ENCODE results near the gene PLP1. TPM values are rescaled to one million over a fixed set of nuclear protein-coding genes. Genes with fewer than 3 reads are reported as not detected.
"Not testable (repeated sequence)": the region's sequence is repeated elsewhere in the genome, so short reads cannot be mapped to it uniquely, and the experiment has no call there.

PLP1 gene
- total RNA-seq, 1 donor from 2014 or later: 9.6 TPM

DNA sequence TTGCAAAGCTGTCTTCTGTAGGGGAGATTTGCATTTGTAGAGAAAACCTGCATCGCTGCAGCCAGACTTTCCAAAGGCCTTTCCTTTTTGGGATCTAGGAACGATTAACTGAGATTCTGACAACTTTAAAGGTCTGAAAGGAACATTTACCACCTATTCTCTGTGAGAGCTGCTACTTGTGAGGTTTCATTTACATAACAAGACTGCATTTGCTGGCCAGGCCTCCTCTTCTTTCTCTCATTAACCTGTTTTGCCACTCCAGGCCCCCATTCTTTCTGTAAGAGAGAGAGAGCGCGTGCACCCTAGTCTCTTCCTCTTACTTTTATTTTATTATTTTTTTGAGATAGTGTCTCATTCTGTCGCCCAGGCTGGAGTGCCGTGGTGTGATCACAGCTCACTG lies 34.3 kb upstream of the PLP1 start:
- Mint-ChIP-seq H3K4me3 (ENCODE audit: unreplicated experiment) (no peak overlapping the region), H3K4me1 (ENCODE audit: unreplicated experiment) (peaks cover 2% of the 10 kb centered on the region), H3K36me3 (ENCODE audit: low read depth, unreplicated experiment) (no peaks in the 10 kb centered on the region), H3K9me3 (ENCODE audit: unreplicated experiment) (no peaks in the 10 kb centered on the region), H3K27ac (ENCODE audit: unreplicated experiment) (no peak overlapping the region), H3K27me3 (ENCODE audit: unreplicated experiment) (peaks cover 6% of the 10 kb centered on the region)
- DNase-seq (ENCODE audit: low spot score): no peak
- TF ChIP-seq, protein P1, sequence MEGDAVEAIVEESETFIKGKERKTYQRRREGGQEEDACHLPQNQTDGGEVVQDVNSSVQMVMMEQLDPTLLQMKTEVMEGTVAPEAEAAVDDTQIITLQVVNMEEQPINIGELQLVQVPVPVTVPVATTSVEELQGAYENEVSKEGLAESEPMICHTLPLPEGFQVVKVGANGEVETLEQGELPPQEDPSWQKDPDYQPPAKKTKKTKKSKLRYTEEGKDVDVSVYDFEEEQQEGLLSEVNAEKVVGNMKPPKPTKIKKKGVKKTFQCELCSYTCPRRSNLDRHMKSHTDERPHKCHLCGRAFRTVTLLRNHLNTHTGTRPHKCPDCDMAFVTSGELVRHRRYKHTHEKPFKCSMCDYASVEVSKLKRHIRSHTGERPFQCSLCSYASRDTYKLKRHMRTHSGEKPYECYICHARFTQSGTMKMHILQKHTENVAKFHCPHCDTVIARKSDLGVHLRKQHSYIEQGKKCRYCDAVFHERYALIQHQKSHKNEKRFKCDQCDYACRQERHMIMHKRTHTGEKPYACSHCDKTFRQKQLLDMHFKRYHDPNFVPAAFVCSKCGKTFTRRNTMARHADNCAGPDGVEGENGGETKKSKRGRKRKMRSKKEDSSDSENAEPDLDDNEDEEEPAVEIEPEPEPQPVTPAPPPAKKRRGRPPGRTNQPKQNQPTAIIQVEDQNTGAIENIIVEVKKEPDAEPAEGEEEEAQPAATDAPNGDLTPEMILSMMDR (IDR thresholded peaks at IDR 0.05; ENCODE audit: unreplicated experiment): no peak

DNA sequence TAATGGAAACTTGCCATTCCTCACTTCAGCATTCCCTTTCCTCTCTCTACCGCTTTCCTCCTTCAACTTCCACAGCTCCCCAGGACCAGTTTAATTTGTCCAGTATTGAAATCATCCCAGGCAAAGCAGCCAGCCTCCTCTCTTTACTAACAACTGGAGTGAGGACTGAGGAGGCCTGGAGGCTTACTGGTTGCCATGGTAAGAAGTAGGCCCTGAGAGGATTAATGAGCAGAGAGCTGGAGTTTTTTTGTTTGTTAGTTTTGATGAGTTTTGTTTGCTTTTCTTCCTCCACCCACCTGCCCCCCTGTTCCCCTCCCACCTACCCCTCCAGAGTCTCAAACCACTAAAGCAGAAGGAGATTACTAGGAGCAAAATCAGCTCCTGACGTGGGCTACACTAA lies 29.5 kb upstream of the PLP1 start:
- TF ChIP-seq, protein P1 (IDR thresholded peaks at IDR 0.05; ENCODE audit: unreplicated experiment): no peak
- Mint-ChIP-seq H3K4me1 (ENCODE audit: unreplicated experiment) (peaks cover 2% of the 10 kb centered on the region), H3K36me3 (ENCODE audit: low read depth, unreplicated experiment) (no peaks in the 10 kb centered on the region), H3K27ac (ENCODE audit: unreplicated experiment) (no peak overlapping the region), H3K27me3 (ENCODE audit: unreplicated experiment) (peaks cover 2% of the 10 kb centered on the region), H3K9me3 (ENCODE audit: unreplicated experiment) (no peaks in the 10 kb centered on the region), H3K4me3 (ENCODE audit: unreplicated experiment) (no peak overlapping the region)
- no peak for DNase-seq (ENCODE audit: low spot score)

DNA sequence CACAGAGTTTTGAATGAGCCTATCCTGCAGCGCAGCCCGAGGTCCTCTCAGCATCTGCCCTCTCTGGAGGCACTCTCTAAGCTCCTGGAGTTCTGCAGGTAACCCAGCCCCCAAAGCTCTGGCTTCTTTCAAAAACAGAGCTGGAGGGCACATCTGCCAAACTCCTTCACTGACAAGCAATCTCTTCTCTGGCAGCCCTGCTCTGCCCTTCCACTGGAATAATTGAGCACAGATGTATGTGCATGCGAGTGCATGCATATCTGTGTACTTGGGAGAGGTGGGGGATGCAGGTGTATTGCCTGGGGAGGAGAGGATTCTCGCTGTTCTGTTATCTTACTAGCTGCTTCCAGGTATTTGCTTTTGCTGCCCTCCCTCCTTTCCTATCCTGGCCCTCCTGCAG lies 22.2 kb upstream of the PLP1 start:
- Mint-ChIP-seq H3K4me1 (ENCODE audit: unreplicated experiment) (peaks cover 3% of the 10 kb centered on the region), H3K4me3 (ENCODE audit: unreplicated experiment) (no peak overlapping the region), H3K9me3 (ENCODE audit: unreplicated experiment) (no peaks in the 10 kb centered on the region), H3K27me3 (ENCODE audit: unreplicated experiment) (no peaks in the 10 kb centered on the region), H3K27ac (ENCODE audit: unreplicated experiment) (no peak overlapping the region), H3K36me3 (ENCODE audit: low read depth, unreplicated experiment) (peaks cover 5% of the 10 kb centered on the region)
- TF ChIP-seq, protein P1 (IDR thresholded peaks at IDR 0.05; ENCODE audit: unreplicated experiment): no peak
- DNase-seq (ENCODE audit: low spot score): no peak

DNA sequence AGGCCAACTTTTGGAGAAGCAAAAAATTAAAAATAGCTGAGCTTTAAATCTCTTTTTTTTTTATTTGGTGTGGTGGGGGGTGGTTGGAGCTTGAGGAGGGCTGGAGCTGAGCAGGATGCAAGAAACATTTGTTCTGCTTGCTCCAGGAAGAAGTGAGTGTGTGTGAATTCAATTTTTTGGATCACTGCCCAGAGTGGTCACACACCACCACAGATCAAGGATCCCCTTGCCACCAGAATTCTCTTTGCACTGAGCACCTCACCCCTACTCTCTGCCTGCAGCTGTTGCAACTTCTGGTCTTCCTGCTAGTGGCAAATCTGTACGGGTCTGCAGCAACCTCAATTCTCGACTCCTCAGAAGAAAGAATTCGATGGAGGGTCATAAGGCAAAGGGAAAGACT lies 19.9 kb upstream of the PLP1 start:
- H3K27ac Mint-ChIP-seq (ENCODE audit: unreplicated experiment): no peak overlapping the region
- H3K27me3 Mint-ChIP-seq (ENCODE audit: unreplicated experiment): peaks cover 1% of the 10 kb centered on the region
- no peak overlapping the region for H3K4me3 Mint-ChIP-seq (ENCODE audit: unreplicated experiment)
- H3K4me1 Mint-ChIP-seq (ENCODE audit: unreplicated experiment): peaks cover 6% of the 10 kb centered on the region
- no peaks in the 10 kb centered on the region for H3K9me3 Mint-ChIP-seq (ENCODE audit: unreplicated experiment)
- DNase-seq (ENCODE audit: low spot score): no peak
- peaks cover 5% of the 10 kb centered on the region for H3K36me3 Mint-ChIP-seq (ENCODE audit: low read depth, unreplicated experiment)
- TF ChIP-seq, protein P1 (IDR thresholded peaks at IDR 0.05; ENCODE audit: unreplicated experiment): no peak

GRCh38 chrX:103758555-103758954 lies 18.1 kb upstream of the PLP1 start:
- peaks cover 9% of the 10 kb centered on the region for H3K36me3 Mint-ChIP-seq (ENCODE audit: low read depth, unreplicated experiment)
- no peak overlapping the region for H3K4me3 Mint-ChIP-seq (ENCODE audit: unreplicated experiment)
- H3K27me3 Mint-ChIP-seq (ENCODE audit: unreplicated experiment): peaks cover 1% of the 10 kb centered on the region
- TF ChIP-seq, protein P1 (IDR thresholded peaks at IDR 0.05; ENCODE audit: unreplicated experiment): no peak
- no peaks in the 10 kb centered on the region for H3K9me3 Mint-ChIP-seq (ENCODE audit: unreplicated experiment)
- H3K27ac Mint-ChIP-seq (ENCODE audit: unreplicated experiment): no peak overlapping the region
- no peak for DNase-seq (ENCODE audit: low spot score)
- peaks cover 10% of the 10 kb centered on the region for H3K4me1 Mint-ChIP-seq (ENCODE audit: unreplicated experiment)

DNA sequence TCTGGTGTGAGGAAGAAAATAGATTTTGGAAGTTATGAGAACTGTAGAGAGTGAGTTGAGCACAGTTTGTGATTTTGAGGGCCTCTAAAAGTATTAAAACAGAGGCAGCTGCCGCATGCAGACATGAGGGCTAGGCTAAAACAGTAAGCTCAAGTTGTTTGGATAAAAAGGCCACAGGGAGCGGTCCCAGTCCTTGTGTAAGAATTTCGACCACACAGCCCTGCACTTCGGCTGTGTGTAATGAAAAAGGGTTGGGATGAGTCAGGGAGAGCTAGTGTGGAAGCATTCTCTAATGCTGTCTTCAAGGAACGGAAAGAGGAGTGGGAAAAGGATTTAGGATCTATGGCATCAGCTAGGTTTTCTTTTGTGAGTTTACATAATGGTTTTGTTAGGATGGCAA lies 13.1 kb upstream of the PLP1 start:
- DNase-seq (ENCODE audit: low spot score); H3K27me3 Mint-ChIP-seq (ENCODE audit: unreplicated experiment); H3K9me3 Mint-ChIP-seq (ENCODE audit: unreplicated experiment): not testable (repeated sequence)
- H3K4me1 Mint-ChIP-seq (ENCODE audit: unreplicated experiment): peaks cover 10% of the 10 kb centered on the region
- H3K4me3 Mint-ChIP-seq (ENCODE audit: unreplicated experiment): peak overlapping the region; percentile 31
- H3K36me3 Mint-ChIP-seq (ENCODE audit: low read depth, unreplicated experiment): peaks cover 18% of the 10 kb centered on the region
- H3K27ac Mint-ChIP-seq (ENCODE audit: unreplicated experiment): peak overlapping the region; percentile 12

- H3K9me3 Mint-ChIP-seq (ENCODE audit: unreplicated experiment); H3K4me1 Mint-ChIP-seq (ENCODE audit: unreplicated experiment); H3K27me3 Mint-ChIP-seq (ENCODE audit: unreplicated experiment); DNase-seq (ENCODE audit: low spot score): not testable (repeated sequence)
- H3K36me3 Mint-ChIP-seq (ENCODE audit: low read depth, unreplicated experiment): peaks cover 14% of the 10 kb centered on the region
- H3K27ac Mint-ChIP-seq (ENCODE audit: unreplicated experiment): peak overlapping the region; percentile 42
- peak overlapping the region; percentile 47 for H3K4me3 Mint-ChIP-seq (ENCODE audit: unreplicated experiment)
Measured at GRCh38 chrX:103766813-103767555, 9.7 kb upstream of the PLP1 start.

Measured in endothelial cell (in vitro differentiated cells).